Measurements from ENCODE around the gene HSPB9. TPM values are rescaled to one million over a fixed set of nuclear protein-coding genes. Genes with fewer than 3 reads are reported as not detected.

HSPB9 gene
- total RNA-seq (2014; rRNA removed; shearing (Covaris generic)): not detected in 2 replicates

- peak; percentile 49 for DNase-seq (ENCODE audit: low spot score)
Measured at GRCh38 chr17:42122371-42123303, at the start of gene HSPB9. Gene HSPB9, plus strand, starts transcription at chr17:42122804. Its CDS starts 47 bp downstream, at chr17:42122851.

GRCh38 chr17:42075789-42076188, 46.8 kb upstream of the HSPB9 start:
- DNase-seq (ENCODE audit: low spot score): no peak

GRCh38 chr17:42076797-42077559, 45.6 kb upstream of the HSPB9 start:
- no peak for DNase-seq (ENCODE audit: low spot score)

GRCh38 chr17:42077755-42078154, 44.8 kb upstream of the HSPB9 start:
- no peak for DNase-seq (ENCODE audit: low spot score)

GRCh38 chr17:42078396-42079043, 44.1 kb upstream of the HSPB9 start:
- DNase-seq (ENCODE audit: low spot score): no peak

GRCh38 chr17:42079541-42079940, 43.1 kb upstream of the HSPB9 start:
- no peak for DNase-seq (ENCODE audit: low spot score)

GRCh38 chr17:42081516-42082129, 41.0 kb upstream of the HSPB9 start:
- no peak for DNase-seq (ENCODE audit: low spot score)

GRCh38 chr17:42087042-42087701, 35.4 kb upstream of the HSPB9 start:
- DNase-seq (ENCODE audit: low spot score): no peak

GRCh38 chr17:42087736-42088705, 34.6 kb upstream of the HSPB9 start:
- peak; percentile 56 for DNase-seq (ENCODE audit: low spot score)

GRCh38 chr17:42088736-42089135, 33.9 kb upstream of the HSPB9 start:
- no peak for DNase-seq (ENCODE audit: low spot score)

- no peak for DNase-seq (ENCODE audit: low spot score)
Measured at GRCh38 chr17:42090964-42091790, 31.4 kb upstream of the HSPB9 start.

- no peak for DNase-seq (ENCODE audit: low spot score)
Measured at GRCh38 chr17:42092939-42093338, 29.7 kb upstream of the HSPB9 start.

- DNase-seq (ENCODE audit: low spot score): no peak
Measured at GRCh38 chr17:42094375-42095069, 28.1 kb upstream of the HSPB9 start.

- DNase-seq (ENCODE audit: low spot score): no peak
Measured at GRCh38 chr17:42096360-42097111, 26.1 kb upstream of the HSPB9 start.

- no peak for DNase-seq (ENCODE audit: low spot score)
Measured at GRCh38 chr17:42097691-42098631, 24.6 kb upstream of the HSPB9 start, which contains the start of gene ZNF385C. Gene ZNF385C, minus strand, starts transcription at chr17:42098473. Its CDS starts 35,417 bp downstream, at chr17:42063056.

GRCh38 chr17:42098730-42099399, 23.7 kb upstream of the HSPB9 start:
- DNase-seq (ENCODE audit: low spot score): no peak
